ENCODE data around the gene ALOX12B.

GRCh38 chr17:8110456-8110804, 22.9 kb upstream of the ALOX12B start:
- TF ChIP-seq, protein P1, sequence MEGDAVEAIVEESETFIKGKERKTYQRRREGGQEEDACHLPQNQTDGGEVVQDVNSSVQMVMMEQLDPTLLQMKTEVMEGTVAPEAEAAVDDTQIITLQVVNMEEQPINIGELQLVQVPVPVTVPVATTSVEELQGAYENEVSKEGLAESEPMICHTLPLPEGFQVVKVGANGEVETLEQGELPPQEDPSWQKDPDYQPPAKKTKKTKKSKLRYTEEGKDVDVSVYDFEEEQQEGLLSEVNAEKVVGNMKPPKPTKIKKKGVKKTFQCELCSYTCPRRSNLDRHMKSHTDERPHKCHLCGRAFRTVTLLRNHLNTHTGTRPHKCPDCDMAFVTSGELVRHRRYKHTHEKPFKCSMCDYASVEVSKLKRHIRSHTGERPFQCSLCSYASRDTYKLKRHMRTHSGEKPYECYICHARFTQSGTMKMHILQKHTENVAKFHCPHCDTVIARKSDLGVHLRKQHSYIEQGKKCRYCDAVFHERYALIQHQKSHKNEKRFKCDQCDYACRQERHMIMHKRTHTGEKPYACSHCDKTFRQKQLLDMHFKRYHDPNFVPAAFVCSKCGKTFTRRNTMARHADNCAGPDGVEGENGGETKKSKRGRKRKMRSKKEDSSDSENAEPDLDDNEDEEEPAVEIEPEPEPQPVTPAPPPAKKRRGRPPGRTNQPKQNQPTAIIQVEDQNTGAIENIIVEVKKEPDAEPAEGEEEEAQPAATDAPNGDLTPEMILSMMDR (IDR thresholded peaks at IDR 0.05) = peak in 1 of 6 experiments; percentile 26
- TF ChIP-seq POLR2A (IDR thresholded peaks at IDR 0.05) = no peak

Data from esophagus squamous epithelium (tissue), 4 donors.